OCI-LY1 (cell line): ENCODE results near the gene CLSTN2.

Experiments used
- CTCF ChIP-seq: fragments of 200-600 bp; sonication (generic), shearing (Covaris generic); IDR thresholded peaks from 2 replicates; pipeline ENCODE4 v1.5.1; 2017; ENCODE audit warnings: mild to moderate bottlenecking, antibody characterized with exemption, low read length, moderate library complexity, mixed read lengths
- EZH2 ChIP-seq: fragments of 200-600 bp; sonication (generic), shearing (Covaris generic); IDR thresholded peaks from 2 replicates; pipeline ENCODE4 v1.8.0; 2017; ENCODE audit warnings: borderline replicate concordance, mixed run types, mild to moderate bottlenecking, antibody characterized with exemption, low read length, moderate library complexity, mixed read lengths

GRCh38 chr3:140277886-140278285 lies 342.9 kb downstream of the CLSTN2 start:
- TF ChIP-seq CTCF, result no peak
- no peak for TF ChIP-seq EZH2
